ENCODE data around the gene IYD. TPM values are rescaled to one million over a fixed set of nuclear protein-coding genes. Genes with fewer than 3 reads are reported as not detected.

The IYD gene
- total and polyA plus RNA-seq, 9 donors = 0.07 to 0.57 (median 0.21) TPM; not detected in 5

- Histone ChIP-seq H3K4me1 (ENCODE audit: control insufficient read depth, insufficient read depth, low read length) (peaks cover 11% of the 10 kb centered on the region), H3K4me3 (ENCODE audit: low read length) (no peak overlapping the region), H3K27ac (ENCODE audit: low read length) (no peak overlapping the region), H3K27me3 (ENCODE audit: control insufficient read depth, insufficient read depth, low read length) (peaks cover 8% of the 10 kb centered on the region), H3K9me3 (replicated peaks; ENCODE audit: control insufficient read depth, low read depth, low read length) (no peaks in the 10 kb centered on the region), H3K36me3 (ENCODE audit: control insufficient read depth, insufficient read depth, low read length) (no peaks in the 10 kb centered on the region)
- DNase-seq = no peak
- no CpG with 5 or more reads among the region's 2 CpGs for WGBS (ENCODE audit: insufficient coverage)
These were observed 42.1 kb downstream of the IYD start for GRCh38 chr6:150410906-150411305.

- peaks cover 8% of the 10 kb centered on the region for H3K27me3 ChIP-seq (ENCODE audit: control insufficient read depth, insufficient read depth, low read length)
- H3K9me3 ChIP-seq (replicated peaks; ENCODE audit: control insufficient read depth, low read depth, low read length) = no peaks in the 10 kb centered on the region
- H3K4me3 ChIP-seq (ENCODE audit: low read length) = no peak overlapping the region
- peaks cover 11% of the 10 kb centered on the region for H3K4me1 ChIP-seq (ENCODE audit: control insufficient read depth, insufficient read depth, low read length)
- no CpG with 5 or more reads among the region's 3 CpGs for WGBS (ENCODE audit: insufficient coverage)
- DNase-seq = no peak
- H3K36me3 ChIP-seq (ENCODE audit: control insufficient read depth, insufficient read depth, low read length) = no peaks in the 10 kb centered on the region
- no peak overlapping the region for H3K27ac ChIP-seq (ENCODE audit: low read length)
These were observed 43.4 kb downstream of the IYD start for GRCh38 chr6:150412221-150412620.

GRCh38 chr6:150413198-150413597 lies 44.4 kb downstream of the IYD start:
- H3K36me3 ChIP-seq (ENCODE audit: control insufficient read depth, insufficient read depth, low read length) = no peaks in the 10 kb centered on the region
- peak; percentile 37 for DNase-seq
- H3K4me3 ChIP-seq (ENCODE audit: low read length) = no peak overlapping the region
- peaks cover 11% of the 10 kb centered on the region for H3K4me1 ChIP-seq (ENCODE audit: control insufficient read depth, insufficient read depth, low read length)
- no CpG with 5 or more reads among the region's 4 CpGs for WGBS (ENCODE audit: insufficient coverage)
- no peaks in the 10 kb centered on the region for H3K9me3 ChIP-seq (replicated peaks; ENCODE audit: control insufficient read depth, low read depth, low read length)
- no peak overlapping the region for H3K27ac ChIP-seq (ENCODE audit: low read length)
- H3K27me3 ChIP-seq (ENCODE audit: control insufficient read depth, insufficient read depth, low read length) = no peaks in the 10 kb centered on the region

GRCh38 chr6:150413781-150414281 lies 45.0 kb downstream of the IYD start:
- Histone ChIP-seq H3K27me3 (ENCODE audit: control insufficient read depth, insufficient read depth, low read length) (no peaks in the 10 kb centered on the region), H3K4me1 (ENCODE audit: control insufficient read depth, insufficient read depth, low read length) (peaks cover 10% of the 10 kb centered on the region), H3K36me3 (ENCODE audit: control insufficient read depth, insufficient read depth, low read length) (no peaks in the 10 kb centered on the region), H3K4me3 (ENCODE audit: low read length) (no peak overlapping the region), H3K9me3 (replicated peaks; ENCODE audit: control insufficient read depth, low read depth, low read length) (no peaks in the 10 kb centered on the region), H3K27ac (ENCODE audit: low read length) (no peak overlapping the region)
- DNase-seq = peak; percentile 78
- WGBS (ENCODE audit: insufficient coverage) = 90% methylated on average over 2 of the region's 3 CpGs

- H3K4me1 ChIP-seq (ENCODE audit: control insufficient read depth, insufficient read depth, low read length) = peaks cover 4% of the 10 kb centered on the region
- no CpG with 5 or more reads among the region's 2 CpGs for WGBS (ENCODE audit: insufficient coverage)
- no peak for DNase-seq
- no peaks in the 10 kb centered on the region for H3K9me3 ChIP-seq (replicated peaks; ENCODE audit: control insufficient read depth, low read depth, low read length)
- no peak overlapping the region for H3K27ac ChIP-seq (ENCODE audit: low read length)
- H3K27me3 ChIP-seq (ENCODE audit: control insufficient read depth, insufficient read depth, low read length) = no peaks in the 10 kb centered on the region
- H3K36me3 ChIP-seq (ENCODE audit: control insufficient read depth, insufficient read depth, low read length) = no peaks in the 10 kb centered on the region
- H3K4me3 ChIP-seq (ENCODE audit: low read length) = no peak overlapping the region
These were observed 47.3 kb downstream of the IYD start for GRCh38 chr6:150416128-150416527.

- Histone ChIP-seq H3K4me1 (ENCODE audit: control insufficient read depth, insufficient read depth, low read length) (peaks cover 4% of the 10 kb centered on the region), H3K9me3 (replicated peaks; ENCODE audit: control insufficient read depth, low read depth, low read length) (no peaks in the 10 kb centered on the region), H3K27ac (ENCODE audit: low read length) (no peak overlapping the region), H3K36me3 (ENCODE audit: control insufficient read depth, insufficient read depth, low read length) (no peaks in the 10 kb centered on the region), H3K27me3 (ENCODE audit: control insufficient read depth, insufficient read depth, low read length) (no peaks in the 10 kb centered on the region), H3K4me3 (ENCODE audit: low read length) (no peak overlapping the region)
- DNase-seq = no peak
- 69% methylated on average over 3 of the region's 6 CpGs for WGBS (ENCODE audit: insufficient coverage)
These were observed 48.4 kb downstream of the IYD start for GRCh38 chr6:150417250-150417649.

GRCh38 chr6:150417899-150418826 lies 49.4 kb downstream of the IYD start:
- peak; percentile 96 for DNase-seq
- no peaks in the 10 kb centered on the region for H3K9me3 ChIP-seq (replicated peaks; ENCODE audit: control insufficient read depth, low read depth, low read length)
- peak overlapping the region; percentile 2 for H3K4me3 ChIP-seq (ENCODE audit: low read length)
- H3K4me1 ChIP-seq (ENCODE audit: control insufficient read depth, insufficient read depth, low read length) = peaks cover 4% of the 10 kb centered on the region
- WGBS (ENCODE audit: insufficient coverage) = 25% methylated on average over 2 of the region's 12 CpGs
- H3K27ac ChIP-seq (ENCODE audit: low read length) = peak overlapping the region; percentile 77
- H3K27me3 ChIP-seq (ENCODE audit: control insufficient read depth, insufficient read depth, low read length) = no peaks in the 10 kb centered on the region
- H3K36me3 ChIP-seq (ENCODE audit: control insufficient read depth, insufficient read depth, low read length) = no peaks in the 10 kb centered on the region

- Histone ChIP-seq H3K4me1 (ENCODE audit: control insufficient read depth, insufficient read depth, low read length) (peaks cover 4% of the 10 kb centered on the region), H3K27ac (ENCODE audit: low read length) (peak overlapping the region; percentile 77), H3K36me3 (ENCODE audit: control insufficient read depth, insufficient read depth, low read length) (no peaks in the 10 kb centered on the region), H3K4me3 (ENCODE audit: low read length) (peak overlapping the region; percentile 5), H3K27me3 (ENCODE audit: control insufficient read depth, insufficient read depth, low read length) (no peaks in the 10 kb centered on the region), H3K9me3 (replicated peaks; ENCODE audit: control insufficient read depth, low read depth, low read length) (no peaks in the 10 kb centered on the region)
- peak; percentile 85 for DNase-seq
- WGBS (ENCODE audit: insufficient coverage) = 2% methylated on average over 13 of the region's 23 CpGs
These were observed 50.2 kb downstream of the IYD start for GRCh38 chr6:150418827-150419594.

GRCh38 chr6:150420428-150420827 lies 51.6 kb downstream of the IYD start:
- no CpG with 5 or more reads among the region's 2 CpGs for WGBS (ENCODE audit: insufficient coverage)
- no peak overlapping the region for H3K27ac ChIP-seq (ENCODE audit: low read length)
- no peaks in the 10 kb centered on the region for H3K9me3 ChIP-seq (replicated peaks; ENCODE audit: control insufficient read depth, low read depth, low read length)

GRCh38 chr6:150420926-150421325 lies 52.1 kb downstream of the IYD start:
- Histone ChIP-seq H3K4me3 (ENCODE audit: low read length) (no peak overlapping the region), H3K27ac (ENCODE audit: low read length) (no peak overlapping the region), H3K4me1 (ENCODE audit: control insufficient read depth, insufficient read depth, low read length) (peaks cover 4% of the 10 kb centered on the region), H3K27me3 (ENCODE audit: control insufficient read depth, insufficient read depth, low read length) (no peaks in the 10 kb centered on the region), H3K9me3 (replicated peaks; ENCODE audit: control insufficient read depth, low read depth, low read length) (no peaks in the 10 kb centered on the region), H3K36me3 (ENCODE audit: control insufficient read depth, insufficient read depth, low read length) (no peaks in the 10 kb centered on the region)
- no CpG with 5 or more reads among the region's 3 CpGs for WGBS (ENCODE audit: insufficient coverage)
- peak; percentile 57 for DNase-seq

More at GRCh38 chr6:150420428-150420827, 51.6 kb downstream of the IYD start:
- Histone ChIP-seq H3K36me3 (ENCODE audit: control insufficient read depth, insufficient read depth, low read length) (no peaks in the 10 kb centered on the region), H3K4me1 (ENCODE audit: control insufficient read depth, insufficient read depth, low read length) (peaks cover 4% of the 10 kb centered on the region), H3K27me3 (ENCODE audit: control insufficient read depth, insufficient read depth, low read length) (no peaks in the 10 kb centered on the region), H3K4me3 (ENCODE audit: low read length) (no peak overlapping the region)
- no peak for DNase-seq

Data from muscle of leg (tissue), 11 donors.